MG63 (cell line): ENCODE results near the gene TUSC2. TPM values are rescaled to one million over a fixed set of nuclear protein-coding genes. Genes with fewer than 3 reads are reported as not detected.
"Not testable (repeated sequence)": the region's sequence is repeated elsewhere in the genome, so short reads cannot be mapped to it uniquely, and the experiment has no call there.

Experiments
- DNase-seq: peaks from one replicate; pipeline ENCODE4 v3.0.0-alpha.2; 2020
- H3K27me3 ChIP-seq: fragments of 250-450 bp; sonication (Bioruptor Pico); 2 replicates; pipeline ENCODE4 v1.5.1; 2020; ENCODE audit warnings: mild to moderate bottlenecking, moderate library complexity
- H3K36me3 ChIP-seq: fragments of 250-450 bp; sonication (Bioruptor Pico); 2 replicates; pipeline ENCODE4 v1.5.1; 2020; ENCODE audit warnings: mild to moderate bottlenecking, moderate library complexity
- H3K4me3 ChIP-seq: fragments of 250-450 bp; sonication (Bioruptor Pico); 2 replicates; pipeline ENCODE4 v1.5.1; 2020; ENCODE audit warnings: mild to moderate bottlenecking, moderate library complexity
- H3K9me3 ChIP-seq: fragments of 250-450 bp; sonication (Bioruptor Pico); 2 replicates; pipeline ENCODE4 v1.5.1; 2020; ENCODE audit warnings: mild to moderate bottlenecking, moderate library complexity
- total RNA-seq: library from RNA; depleted of rRNA; stranded (reverse); fragments of >200 nt; shearing (Covaris generic); gene quantifications from 2 replicates; pipeline ENCODE4 v1.2.3, GENCODE V29; 2014; ENCODE audit warnings: low replicate concordance

Gene TUSC2
- total RNA-seq, 1 experiment from 2014 or later = 13.5 TPM

- H3K4me3 ChIP-seq = no peak overlapping the region
- no peaks in the 10 kb centered on the region for H3K27me3 ChIP-seq
- no peak for DNase-seq
- no peaks in the 10 kb centered on the region; the same call in none of the 2 replicates for H3K36me3 ChIP-seq
- no peaks in the 10 kb centered on the region for H3K9me3 ChIP-seq
These were observed 11.3 kb downstream of the TUSC2 start for GRCh38 chr3:50316657-50317242.

- H3K9me3 ChIP-seq = no peaks in the 10 kb centered on the region
- DNase-seq = no peak
- no peak overlapping the region for H3K4me3 ChIP-seq
- H3K27me3 ChIP-seq = no peaks in the 10 kb centered on the region
- H3K36me3 ChIP-seq = no peaks in the 10 kb centered on the region; the same call in none of the 2 replicates
These were observed 13.2 kb downstream of the TUSC2 start for GRCh38 chr3:50314816-50315215.

GRCh38 chr3:50314342-50314741 lies 13.7 kb downstream of the TUSC2 start:
- Histone ChIP-seq H3K36me3 (no peaks in the 10 kb centered on the region; the same call in none of the 2 replicates), H3K27me3 (no peaks in the 10 kb centered on the region), H3K9me3 (no peaks in the 10 kb centered on the region), H3K4me3 (no peak overlapping the region)
- no peak for DNase-seq

- H3K36me3 ChIP-seq, H3K4me3 ChIP-seq, H3K27me3 ChIP-seq, H3K9me3 ChIP-seq, DNase-seq: not testable (repeated sequence)
These were observed 16.0 kb downstream of the TUSC2 start for GRCh38 chr3:50312041-50312440.

- H3K36me3 ChIP-seq = no peaks in the 10 kb centered on the region
- no peaks in the 10 kb centered on the region for H3K27me3 ChIP-seq
- DNase-seq = no peak
- H3K9me3 ChIP-seq = no peaks in the 10 kb centered on the region
- H3K4me3 ChIP-seq = no peak overlapping the region
These were observed 23.4 kb downstream of the TUSC2 start for GRCh38 chr3:50304601-50305000.

GRCh38 chr3:50303013-50303815 lies 24.8 kb downstream of the TUSC2 start, which contains the start of gene HYAL1:
Gene HYAL1 (minus strand): TSS chr3:50303574. CDS start chr3:50302956, 618 bp downstream.
- Histone ChIP-seq H3K9me3 (no peaks in the 10 kb centered on the region), H3K27me3 (no peaks in the 10 kb centered on the region), H3K36me3 (no peaks in the 10 kb centered on the region), H3K4me3 (no peak within 1 kb of the TSS)
- no peak for DNase-seq

GRCh38 chr3:50302095-50303012 lies 25.7 kb downstream of the TUSC2 start:
- H3K4me3 ChIP-seq = no peak overlapping the region
- no peak for DNase-seq
- no peaks in the 10 kb centered on the region for H3K9me3 ChIP-seq
- no peaks in the 10 kb centered on the region for H3K27me3 ChIP-seq
- H3K36me3 ChIP-seq = no peaks in the 10 kb centered on the region

GRCh38 chr3:50300681-50301254 lies 27.3 kb downstream of the TUSC2 start:
- Histone ChIP-seq H3K36me3 (no peaks in the 10 kb centered on the region), H3K4me3 (no peak overlapping the region), H3K27me3 (no peaks in the 10 kb centered on the region), H3K9me3 (no peaks in the 10 kb centered on the region)
- DNase-seq = no peak

GRCh38 chr3:50299929-50300680 lies 27.9 kb downstream of the TUSC2 start:
- peak overlapping the region; percentile 65 for H3K4me3 ChIP-seq
- DNase-seq = no peak
- no peaks in the 10 kb centered on the region for H3K9me3 ChIP-seq
- H3K27me3 ChIP-seq = no peaks in the 10 kb centered on the region
- H3K36me3 ChIP-seq = no peaks in the 10 kb centered on the region

- H3K27me3 ChIP-seq = no peaks in the 10 kb centered on the region
- no peak for DNase-seq
- peak overlapping the region; percentile 65 for H3K4me3 ChIP-seq
- no peaks in the 10 kb centered on the region for H3K36me3 ChIP-seq
- no peaks in the 10 kb centered on the region for H3K9me3 ChIP-seq
These were observed 28.4 kb downstream of the TUSC2 start for GRCh38 chr3:50299638-50299928.

- Histone ChIP-seq H3K9me3 (no peaks in the 10 kb centered on the region), H3K36me3 (no peaks in the 10 kb centered on the region), H3K27me3 (no peaks in the 10 kb centered on the region), H3K4me3 (peak within 1 kb of the TSS; percentile 65)
- peak; percentile 96 for DNase-seq
These were observed 29.0 kb downstream of the TUSC2 start, which contains the start of the genes HYAL3 and NAA80 for GRCh38 chr3:50298836-50299637. Gene HYAL3 (minus strand): TSS chr3:50299405. CDS start chr3:50295602, 3,803 bp downstream. Gene NAA80 (minus strand): TSS chr3:50299405. CDS start chr3:50297463, 1,942 bp downstream.

- DNase-seq = no peak
- H3K27me3 ChIP-seq = no peaks in the 10 kb centered on the region
- no peaks in the 10 kb centered on the region for H3K36me3 ChIP-seq
- H3K4me3 ChIP-seq = peak overlapping the region; percentile 65
- no peaks in the 10 kb centered on the region for H3K9me3 ChIP-seq
These were observed 29.9 kb downstream of the TUSC2 start for GRCh38 chr3:50297896-50298725.

GRCh38 chr3:50297384-50297775 lies 30.6 kb downstream of the TUSC2 start:
- H3K36me3 ChIP-seq = no peaks in the 10 kb centered on the region
- no peaks in the 10 kb centered on the region for H3K9me3 ChIP-seq
- no peak overlapping the region for H3K4me3 ChIP-seq
- H3K27me3 ChIP-seq = no peaks in the 10 kb centered on the region
- no peak for DNase-seq

- Histone ChIP-seq H3K27me3 (no peaks in the 10 kb centered on the region), H3K9me3 (no peaks in the 10 kb centered on the region), H3K36me3 (no peaks in the 10 kb centered on the region), H3K4me3 (no peak overlapping the region)
- DNase-seq = no peak
These were observed 31.2 kb downstream of the TUSC2 start for GRCh38 chr3:50296721-50297383.
